ENCODE results near the gene RPP25L.
A peak's percentile ranks its signal among the peaks of the same experiment; 100 is the strongest.
"Not testable (repeated sequence)": the region's sequence is repeated elsewhere in the genome, so short reads cannot be mapped to it uniquely, and the experiment has no call there.

Gene RPP25L, protein sequence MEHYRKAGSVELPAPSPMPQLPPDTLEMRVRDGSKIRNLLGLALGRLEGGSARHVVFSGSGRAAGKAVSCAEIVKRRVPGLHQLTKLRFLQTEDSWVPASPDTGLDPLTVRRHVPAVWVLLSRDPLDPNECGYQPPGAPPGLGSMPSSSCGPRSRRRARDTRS

DNA sequence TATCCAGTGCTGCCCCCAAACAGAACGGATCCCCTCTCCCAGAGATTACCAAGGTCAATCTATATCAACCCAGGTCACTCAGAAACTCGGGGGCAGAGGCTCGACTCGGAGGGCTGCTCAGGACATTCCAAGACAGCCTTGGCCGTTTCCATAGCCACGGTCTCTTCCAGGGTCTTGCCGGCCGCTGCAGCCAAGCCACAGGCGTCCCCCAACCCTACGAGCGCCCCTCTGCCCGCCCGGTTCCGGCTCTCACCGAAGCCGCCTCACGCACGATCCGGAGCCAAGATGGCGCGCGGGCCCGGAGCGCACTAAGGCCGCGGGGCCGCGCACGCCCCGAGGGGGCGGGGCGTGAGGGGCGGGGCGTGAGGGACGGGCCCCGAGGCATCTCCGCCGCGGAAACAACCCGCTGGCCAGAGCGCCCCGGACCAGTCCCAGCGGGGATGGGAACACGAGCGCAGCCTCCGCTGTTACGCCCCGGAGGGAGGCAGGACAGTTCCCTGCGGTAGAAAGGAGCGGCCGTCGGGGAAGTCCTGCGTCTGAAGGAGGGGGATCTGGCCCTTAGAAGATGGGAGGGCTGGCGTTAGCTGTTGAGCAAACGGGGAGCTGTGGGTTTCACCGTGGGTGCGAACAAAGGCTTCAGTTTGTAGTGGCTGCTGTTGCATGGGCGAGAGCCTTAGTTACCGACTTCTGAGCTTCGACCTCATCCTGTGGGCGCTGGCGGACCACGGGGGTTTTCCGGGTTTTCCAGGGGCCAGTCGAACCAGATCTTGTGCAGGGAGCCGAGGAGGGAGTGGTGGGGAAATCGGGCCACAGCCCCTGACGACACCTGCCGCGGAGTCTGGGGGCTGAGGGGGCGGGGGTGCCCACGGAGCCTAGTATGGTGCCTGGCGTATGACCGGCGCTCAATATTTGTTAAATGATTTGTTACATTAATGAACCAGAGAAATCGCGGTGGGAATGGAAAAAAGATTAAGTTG lies at the start of gene RPP25L:
TSS of gene RPP25L (minus strand) at position 287 of the 977 bp plus-strand sequence. CDS start 801 bp downstream, outside the sequence.
- peak; percentile 90 for DNase-seq (ENCODE audit: low spot score)

- DNase-seq (ENCODE audit: low spot score) = no peak
Measured at GRCh38 chr9:34659592-34660253, 47.8 kb upstream of the RPP25L start.

GRCh38 chr9:34658461-34658860 lies 46.6 kb upstream of the RPP25L start:
- DNase-seq (ENCODE audit: low spot score) = no peak

- no peak for DNase-seq (ENCODE audit: low spot score)
Measured at GRCh38 chr9:34656992-34657391, 45.1 kb upstream of the RPP25L start.

GRCh38 chr9:34655394-34655793 lies 43.5 kb upstream of the RPP25L start:
- no peak for DNase-seq (ENCODE audit: low spot score)

GRCh38 chr9:34654323-34655051 lies 42.6 kb upstream of the RPP25L start:
- DNase-seq (ENCODE audit: low spot score) = peak; percentile 39

GRCh38 chr9:34653151-34654072 lies 41.5 kb upstream of the RPP25L start:
- DNase-seq (ENCODE audit: low spot score) = peak; percentile 55

DNA sequence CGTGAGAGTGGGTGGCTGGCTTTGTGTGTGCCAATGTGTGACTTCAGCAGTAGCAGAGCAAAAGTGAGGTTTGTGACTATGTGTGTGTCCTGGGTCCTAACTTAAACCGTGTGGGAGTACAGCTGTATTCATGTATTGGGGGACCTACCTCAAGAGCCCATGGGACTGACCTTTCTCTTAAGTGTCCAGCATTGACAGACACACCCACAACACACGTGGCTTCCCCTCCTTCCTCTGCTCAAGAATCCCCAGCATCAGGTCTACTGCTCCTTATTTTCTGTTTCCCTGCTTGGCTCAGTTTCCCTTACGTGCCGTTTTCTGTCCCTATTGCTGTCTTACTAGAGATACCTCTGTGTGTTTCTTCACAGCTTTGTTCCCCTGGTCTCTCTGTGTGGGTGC lies 40.7 kb upstream of the RPP25L start:
- DNase-seq (ENCODE audit: low spot score) = peak; percentile 42

GRCh38 chr9:34651876-34652601 lies 40.1 kb upstream of the RPP25L start, which contains the start of gene IL11RA:
Gene IL11RA, plus strand, starts transcription at chr9:34652185. Its CDS starts 3,033 bp downstream, at chr9:34655218.
- DNase-seq (ENCODE audit: low spot score) = peak; percentile 94

- no peak for DNase-seq (ENCODE audit: low spot score)
Measured at GRCh38 chr9:34651321-34651720, 39.4 kb upstream of the RPP25L start.

- DNase-seq (ENCODE audit: low spot score) = peak; percentile 39
Measured at GRCh38 chr9:34650816-34651215, 38.9 kb upstream of the RPP25L start.

- peak; percentile 34 for DNase-seq (ENCODE audit: low spot score)
Measured at GRCh38 chr9:34648673-34649072, 36.8 kb upstream of the RPP25L start.

- no peak for DNase-seq (ENCODE audit: low spot score)
Measured at GRCh38 chr9:34647651-34648050, 35.8 kb upstream of the RPP25L start.

- DNase-seq (ENCODE audit: low spot score) = no peak
Measured at GRCh38 chr9:34647084-34647403, 35.1 kb upstream of the RPP25L start.

- peak; percentile 97 for DNase-seq (ENCODE audit: low spot score)
Measured at GRCh38 chr9:34646211-34647083, 34.5 kb upstream of the RPP25L start, which contains the start of gene GALT. Gene GALT, plus strand, starts transcription at chr9:34646675. Its CDS starts 30 bp downstream, at chr9:34646705.

DNA sequence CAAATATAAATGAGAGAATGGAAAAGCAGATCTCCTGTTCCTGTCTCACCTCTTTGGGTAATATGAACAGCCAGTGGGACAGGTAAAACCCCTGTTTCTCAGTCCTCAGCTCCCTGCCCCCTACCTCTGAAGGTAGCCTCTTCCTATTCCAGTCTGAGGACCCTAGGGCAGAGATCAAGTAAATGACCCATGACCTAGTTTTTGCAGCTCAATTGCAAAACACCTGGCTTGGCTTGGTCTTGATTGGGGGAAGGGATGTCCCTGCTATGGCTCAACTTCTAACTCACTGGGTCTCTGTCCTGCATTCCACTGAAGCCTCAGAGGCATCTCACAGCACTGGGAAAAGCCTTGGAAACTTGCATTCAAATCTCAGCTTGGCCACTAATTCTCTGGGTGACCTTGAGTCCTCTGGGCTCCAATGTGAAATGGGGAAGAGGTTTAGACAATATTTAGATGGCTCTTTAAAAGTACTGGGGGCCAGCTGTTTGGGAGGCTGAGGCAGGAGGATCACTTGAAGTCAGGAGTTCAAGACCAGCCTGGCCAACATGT lies 32.9 kb upstream of the RPP25L start:
- no peak for DNase-seq (ENCODE audit: low spot score)

- DNase-seq (ENCODE audit: low spot score) = no peak
Measured at GRCh38 chr9:34642679-34643078, 30.8 kb upstream of the RPP25L start.

GRCh38 chr9:34639322-34639721 lies 27.4 kb upstream of the RPP25L start:
- DNase-seq (ENCODE audit: low spot score) = not testable (repeated sequence)

DNA sequence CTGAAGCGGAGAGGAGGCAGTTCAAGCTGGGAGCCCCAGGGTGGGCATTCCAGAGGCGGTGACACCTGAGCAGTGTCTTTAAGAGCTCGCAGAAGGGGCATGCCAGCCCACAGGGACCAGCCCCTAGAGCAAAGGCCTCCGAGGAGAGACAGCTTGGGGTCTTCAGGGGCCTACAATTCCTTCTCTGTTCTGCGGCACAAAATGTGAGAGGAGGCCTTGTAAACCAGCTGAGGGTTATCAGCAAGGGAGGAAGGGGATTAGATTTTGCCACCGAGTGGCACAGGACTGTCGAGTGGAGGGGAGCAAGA lies 26.2 kb upstream of the RPP25L start:
- no peak for DNase-seq (ENCODE audit: low spot score)
